Endothelial cell of umbilical vein (primary cell): ENCODE data around the gene SESN1. TPM values are rescaled to one million over a fixed set of nuclear protein-coding genes. Genes with fewer than 3 reads are reported as not detected.

Source experiments
- BruUV-seq: library from RNA; stranded (reverse); fragments of 400-500 nt; replicated peaks from 2 replicates; lab custom pipeline; 2021; lab: Mats Ljungman, UMichigan
- CTCF ChIA-PET: fragments of 300-600, 350-600 bp; sonication (Branson Sonifier 250); formaldehyde crosslinking; loops from one replicate; lab custom pipeline; 2021; ENCODE audit warnings: antibody characterized with exemption, inconsistent platforms; lab: Charles Lee
- POLR2A ChIA-PET: fragments of 300-600, 350-600 bp; sonication (Branson Sonifier 250); formaldehyde crosslinking; loops from one replicate; lab custom pipeline; 2021; ENCODE audit warnings: antibody characterized with exemption, inconsistent platforms; lab: Charles Lee
- DNase-seq: peaks from one replicate; pipeline ENCODE4 v3.0.0-alpha.2; 2011; ENCODE audit warnings: low read depth, low spot score
- FAIRE-seq: peaks from 2 replicates; lab custom pipeline; 2011; peaks lifted over from hg19 to GRCh38; lab: Jason Lieb, UNC
- H2AFZ ChIP-seq: 2 replicates; pipeline ENCODE4 v1.6.0; 2012; ENCODE audit warnings: low read depth, low read length, control low read depth, inconsistent platforms
- H3K27ac ChIP-seq: 2 replicates; pipeline ENCODE4 v1.5.1; 2011; ENCODE audit warnings: low read depth, mild to moderate bottlenecking, control low read depth, low read length, moderate library complexity; ENCODE audit not compliant: insufficient read depth
- H3K27me3 ChIP-seq, 2 experiments: 2 replicates each; pipeline versions ENCODE4 v1.6.0 to v1.6.1; 2011; ENCODE audit warnings: low read length in 2 of 2, mixed read lengths in 1 of 2; ENCODE audit not compliant: control insufficient read depth in 2 of 2, insufficient read depth in 2 of 2
- H3K36me3 ChIP-seq, 2 experiments: 2 replicates in 1 of 2; 3 replicates in 1 of 2; pipeline ENCODE4 v1.5.1; 2011; ENCODE audit warnings: low read length in 2 of 2, mild to moderate bottlenecking in 1 of 2, moderate library complexity in 1 of 2; ENCODE audit not compliant: control insufficient read depth in 2 of 2, insufficient read depth in 2 of 2; ENCODE audit errors: extremely low read depth in 1 of 2
- H3K4me1 ChIP-seq: 3 replicates; pipeline ENCODE4 v1.5.1; 2011; ENCODE audit warnings: mild to moderate bottlenecking, low read length; ENCODE audit not compliant: control insufficient read depth, insufficient read depth; ENCODE audit errors: extremely low read depth
- H3K4me2 ChIP-seq: 2 replicates; pipeline ENCODE4 v1.6.1; 2011; ENCODE audit warnings: low read length, control low read depth, mixed read lengths; ENCODE audit not compliant: insufficient read depth
- H3K4me3 ChIP-seq, 3 experiments: fragments of 200-600 bp in 1 of 3; sonication (generic), shearing (Covaris generic) in 1 of 3; replicated peaks in 1 of 3; 2 replicates each; pipeline ENCODE4 v1.5.1; 2011 to 2016; ENCODE audit warnings: control low read depth in 3 of 3, low read length in 3 of 3, mild to moderate bottlenecking in 2 of 3, inconsistent platforms in 1 of 3, low read depth in 1 of 3, moderate library complexity in 1 of 3; ENCODE audit not compliant: insufficient read depth in 1 of 3
- H3K79me2 ChIP-seq: 2 replicates; pipeline ENCODE4 v1.6.0; 2012; ENCODE audit warnings: low read length, inconsistent platforms; ENCODE audit not compliant: control insufficient read depth, insufficient read depth
- H3K9ac ChIP-seq: replicated peaks from 2 replicates; pipeline ENCODE3; 2011; ENCODE audit warnings: low read length, control low read depth; ENCODE audit not compliant: insufficient read depth; ENCODE audit errors: extremely low read depth
- H3K9me1 ChIP-seq: replicated peaks from 3 replicates; pipeline ENCODE4 v1.6.0; 2011; ENCODE audit warnings: mild to moderate bottlenecking, low read length; ENCODE audit not compliant: control insufficient read depth, insufficient read depth; ENCODE audit errors: extremely low read depth
- H3K9me3 ChIP-seq: replicated peaks from 2 replicates; pipeline ENCODE4 v1.5.1; 2012; ENCODE audit warnings: low read length, inconsistent platforms; ENCODE audit not compliant: control insufficient read depth, insufficient read depth
- H4K20me1 ChIP-seq: replicated peaks from 2 replicates; pipeline ENCODE3; 2011; ENCODE audit warnings: mild to moderate bottlenecking, low read length; ENCODE audit not compliant: control insufficient read depth, insufficient read depth; ENCODE audit errors: extremely low read depth
- CTCF ChIP-seq, 2 donors: IDR thresholded peaks; 1 replicate in 1 of 2; 2 replicates in 1 of 2; pipeline ENCODE4 v1.5.1; 2011; ENCODE audit warnings: low read length in 2 of 2, mild to moderate bottlenecking in 2 of 2, moderate library complexity in 2 of 2, control low read depth in 1 of 2, inconsistent platforms in 1 of 2, low read depth in 1 of 2; ENCODE audit not compliant: insufficient read depth in 1 of 2; ENCODE audit errors: extremely low read depth in 1 of 2
- EZH2 ChIP-seq: IDR thresholded peaks from 2 replicates; pipeline ENCODE4 v1.6.1; 2012; ENCODE audit warnings: borderline replicate concordance, low read depth, mild to moderate bottlenecking, moderate library complexity, low read length, inconsistent platforms; ENCODE audit not compliant: severe bottlenecking
- FOS ChIP-seq: IDR thresholded peaks from 2 replicates; pipeline ENCODE4 v1.6.1; 2011; ENCODE audit warnings: mild to moderate bottlenecking, low read length, moderate library complexity, borderline replicate concordance; ENCODE audit not compliant: insufficient read depth
- GATA2 ChIP-seq: IDR thresholded peaks from 2 replicates; pipeline ENCODE4 v1.7.0; 2011; ENCODE audit warnings: low read depth, mild to moderate bottlenecking, moderate library complexity, mixed read lengths, low read length; ENCODE audit not compliant: insufficient read length, insufficient read depth
- JUN ChIP-seq: IDR thresholded peaks from 2 replicates; pipeline ENCODE4 v1.6.1; 2011; ENCODE audit warnings: borderline replicate concordance, low read depth; ENCODE audit not compliant: insufficient read length, insufficient read depth
- MYC ChIP-seq: IDR thresholded peaks from one replicate; pipeline ENCODE4 v1.6.1; 2011; ENCODE audit warnings: mild to moderate bottlenecking, low read depth, low read length
- POLR2A ChIP-seq: IDR thresholded peaks from 2 replicates; pipeline ENCODE4 v1.6.1; 2012; ENCODE audit warnings: low read depth, mild to moderate bottlenecking, control low read depth, low read length
- POLR2AphosphoS5 ChIP-seq: IDR thresholded peaks from 2 replicates; pipeline ENCODE4 v1.6.1; 2012; ENCODE audit warnings: low read depth, mild to moderate bottlenecking, control low read depth, low read length, moderate library complexity; ENCODE audit not compliant: insufficient read depth
- dilution Hi-C: fragments of 300-500 bp; cut with MboI; formaldehyde crosslinking; loops from one replicate; pipeline ENCODE4 v1.15.0; 2019; ENCODE audit warnings: low sequenced_read_pairs; ENCODE audit not compliant: extremely low pct_ligation_motif_present
- intact Hi-C: fragments of 100-400 bp; cut with micrococcal nuclease; formaldehyde crosslinking; loops from one replicate; pipeline ENCODE4 v1.10.0; 2022
- polyA plus RNA-seq, 4 experiments: library from polyadenylated mRNA; depleted of rRNA in 3 of 4; stranded (reverse) in 3 of 4; unstranded in 1 of 4; fragments of >200 nt; gene quantifications; 2 replicates each; pipeline versions ENCODE4 v1.2.1 to v1.2.3, GENCODE V29; 2011 to 2012; ENCODE audit warnings: missing spikeins in 1 of 4
- total RNA-seq: library from RNA; stranded (reverse); gene quantifications from 2 replicates; pipeline ENCODE4 v1.2.3, GENCODE V29; 2021
- TF ChIP-seq, protein P1 (sequence below): IDR thresholded peaks from 2 replicates; pipeline ENCODE4 v1.6.1; 2011; ENCODE audit not compliant: insufficient read depth, insufficient read length

SESN1 gene
- total and polyA plus RNA-seq, 2 donors (not counting 3 experiments of a cell fraction or from before 2014, with no cell fraction given) = 7.1 to 15.6 TPM

DNA sequence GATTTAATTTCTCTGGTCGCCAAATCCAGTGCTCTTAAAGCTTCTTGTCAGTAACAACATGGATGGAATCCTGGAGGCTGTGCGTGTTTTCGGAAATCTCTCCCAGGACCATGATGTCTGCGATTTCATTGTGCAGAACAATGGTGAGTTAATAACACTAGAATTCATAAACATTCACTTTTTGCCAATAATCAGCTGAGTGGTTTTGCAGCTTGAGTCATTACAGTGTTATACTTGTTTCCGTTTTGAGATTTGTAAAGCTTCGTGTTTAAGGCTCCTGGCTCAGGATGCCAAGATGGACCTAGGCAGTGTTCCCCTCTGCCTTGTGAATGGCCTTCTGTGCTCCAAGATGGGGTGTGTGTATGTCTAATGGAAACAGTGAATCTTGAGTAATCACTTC, 132.7 kb downstream of the SESN1 start:
- TF ChIP-seq EZH2 (no peak), MYC (no peak), FOS (no peak), POLR2AphosphoS5 (no peak), GATA2 (no peak)
- TF ChIP-seq, protein P1, sequence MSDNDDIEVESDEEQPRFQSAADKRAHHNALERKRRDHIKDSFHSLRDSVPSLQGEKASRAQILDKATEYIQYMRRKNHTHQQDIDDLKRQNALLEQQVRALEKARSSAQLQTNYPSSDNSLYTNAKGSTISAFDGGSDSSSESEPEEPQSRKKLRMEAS = no peak
- Histone ChIP-seq H3K4me2 (no peak overlapping the region), H2AFZ (no peak overlapping the region), H3K9ac (no peak overlapping the region), H3K36me3 (no peaks in the 10 kb centered on the region), H3K27me3 (no peaks in the 10 kb centered on the region), H3K4me3 (no peak overlapping the region), H3K27ac (no peak overlapping the region), H3K9me3 (no peaks in the 10 kb centered on the region), H3K4me1 (no peaks in the 10 kb centered on the region), H3K79me2 (no peaks in the 10 kb centered on the region), H4K20me1 (no peaks in the 10 kb centered on the region), H3K9me1 (no peaks in the 10 kb centered on the region)
- DNase-seq = peak; percentile 49
- BruUV-seq = no TSS peak
- dilution Hi-C loops = no loop called here
- ChIA-PET POLR2A (interaction anchor here (0.6 kb wide), 1 partner anchor 312 kb away, joined by 5 read pairs; no protein-coding TSS in a partner anchor), CTCF (no interaction called here)
- no peak for FAIRE-seq
- intact Hi-C loops = no loop called here

GRCh38 chr6:108961077-108961476, 133.6 kb downstream of the SESN1 start:
- Histone ChIP-seq H3K4me2 (no peak overlapping the region), H3K27me3 (no peaks in the 10 kb centered on the region), H3K27ac (no peak overlapping the region), H3K4me1 (no peaks in the 10 kb centered on the region), H3K79me2 (no peaks in the 10 kb centered on the region), H3K9me3 (no peaks in the 10 kb centered on the region), H4K20me1 (no peaks in the 10 kb centered on the region), H3K36me3 (no peaks in the 10 kb centered on the region), H3K9me1 (no peaks in the 10 kb centered on the region), H3K4me3 (no peak overlapping the region), H3K9ac (no peak overlapping the region), H2AFZ (no peak overlapping the region)
- ChIA-PET CTCF (no interaction called here), POLR2A (no interaction called here)
- DNase-seq = no peak
- TF ChIP-seq POLR2AphosphoS5 = no peak
- no peak for TF ChIP-seq GATA2
- TF ChIP-seq EZH2 = no peak
- no peak for TF ChIP-seq CTCF (IDR thresholded peaks at IDR 0.05; ENCODE audit: extremely low read depth in 1 of 2, insufficient read depth in 1 of 2, low read depth in 1 of 2, low read length in 2 of 2)
- TF ChIP-seq, protein P1 = no peak
- no peak for TF ChIP-seq POLR2A
- TF ChIP-seq MYC = no peak
- TF ChIP-seq JUN = no peak
- TF ChIP-seq FOS = no peak
- intact Hi-C loops = no loop called here
- BruUV-seq = no TSS peak
- no peak for FAIRE-seq
- dilution Hi-C loops = no loop called here
